BE2C (cell line): Measurements from ENCODE around the gene PPP3CA.
"Not testable (repeated sequence)": the region's sequence is repeated elsewhere in the genome, so short reads cannot be mapped to it uniquely, and the experiment has no call there.

Source experiments
- DNase-seq: peaks from one replicate; pipeline ENCODE4 v3.0.0-alpha.2; 2020
- H3K27me3 ChIP-seq: fragments of 250-450 bp; sonication (Bioruptor Pico); 2 replicates; pipeline ENCODE4 v1.5.1; 2020; ENCODE audit warnings: mild to moderate bottlenecking
- H3K36me3 ChIP-seq: fragments of 250-450 bp; sonication (Bioruptor Pico); 2 replicates; pipeline ENCODE4 v1.5.1; 2020; ENCODE audit warnings: mild to moderate bottlenecking
- H3K4me1 ChIP-seq: fragments of 250-450 bp; sonication (Bioruptor Pico); 2 replicates; pipeline ENCODE4 v1.5.1; 2020
- H3K4me3 ChIP-seq: 2 replicates; pipeline ENCODE4 v1.5.1; 2011; ENCODE audit warnings: low read depth, low read length
- H3K9me3 ChIP-seq: fragments of 250-450 bp; sonication (Bioruptor Pico); 2 replicates; pipeline ENCODE4 v1.5.1; 2020
- CTCF ChIP-seq: IDR thresholded peaks from 2 replicates; pipeline ENCODE4 v1.5.1; 2012; ENCODE audit warnings: mild to moderate bottlenecking, low read depth, low read length

Gene PPP3CA

GRCh38 chr4:101240099-101240498, 107.2 kb downstream of the PPP3CA start:
- H3K4me3 ChIP-seq, result no peak overlapping the region
- no peaks in the 10 kb centered on the region for H3K9me3 ChIP-seq
- no peaks in the 10 kb centered on the region for H3K36me3 ChIP-seq
- no peaks in the 10 kb centered on the region for H3K27me3 ChIP-seq
- no peak for TF ChIP-seq CTCF
- no peak for DNase-seq
- H3K4me1 ChIP-seq, result peaks cover 9% of the 10 kb centered on the region; the same call in 1 of the 2 replicates

- TF ChIP-seq CTCF, result no peak
- Histone ChIP-seq H3K4me1 (peaks cover 9% of the 10 kb centered on the region; the same call in 1 of the 2 replicates), H3K36me3 (no peaks in the 10 kb centered on the region), H3K27me3 (no peaks in the 10 kb centered on the region), H3K4me3 (no peak overlapping the region), H3K9me3 (no peaks in the 10 kb centered on the region)
- DNase-seq, result no peak
These were observed 107.7 kb downstream of the PPP3CA start for GRCh38 chr4:101239665-101240064.

GRCh38 chr4:101238706-101239105, 108.6 kb downstream of the PPP3CA start:
- H3K4me3 ChIP-seq, result no peak overlapping the region
- H3K4me1 ChIP-seq, result peaks cover 9% of the 10 kb centered on the region; the same call in 1 of the 2 replicates
- no peaks in the 10 kb centered on the region for H3K9me3 ChIP-seq
- DNase-seq, result no peak
- H3K36me3 ChIP-seq, result no peaks in the 10 kb centered on the region
- H3K27me3 ChIP-seq, result no peaks in the 10 kb centered on the region
- no peak for TF ChIP-seq CTCF

GRCh38 chr4:101237773-101238172, 109.6 kb downstream of the PPP3CA start:
- Histone ChIP-seq H3K4me3 (no peak overlapping the region), H3K9me3 (no peaks in the 10 kb centered on the region), H3K27me3 (no peaks in the 10 kb centered on the region), H3K4me1 (peaks cover 9% of the 10 kb centered on the region; the same call in 1 of the 2 replicates), H3K36me3 (no peaks in the 10 kb centered on the region)
- DNase-seq, result no peak
- TF ChIP-seq CTCF, result no peak

- Histone ChIP-seq H3K27me3 (no peaks in the 10 kb centered on the region), H3K9me3 (no peaks in the 10 kb centered on the region), H3K4me3 (no peak overlapping the region)
These were observed 111.2 kb downstream of the PPP3CA start for GRCh38 chr4:101236097-101236496.

GRCh38 chr4:101234141-101234540, 113.2 kb downstream of the PPP3CA start:
- not testable (repeated sequence) for H3K4me3 ChIP-seq, H3K9me3 ChIP-seq, H3K27me3 ChIP-seq, DNase-seq, H3K36me3 ChIP-seq
- H3K4me1 ChIP-seq, result peaks cover 17% of the 10 kb centered on the region

More at GRCh38 chr4:101236097-101236496, 111.2 kb downstream of the PPP3CA start:
- no peaks in the 10 kb centered on the region for H3K36me3 ChIP-seq
- DNase-seq, result no peak
- no peak for TF ChIP-seq CTCF
- peaks cover 15% of the 10 kb centered on the region for H3K4me1 ChIP-seq
